HEK293 (cell line): ENCODE data around the gene CPLX3.

Source experiments
- CTCF ChIA-PET: fragments of 350-600 bp; formaldehyde crosslinking; extraction: SDS; loops from one replicate; lab custom pipeline; 2021; ENCODE audit warnings: antibody characterized with exemption; lab: Yijun Ruan, JAX
- POLR2A ChIA-PET: fragments of 300-600 bp; formaldehyde crosslinking; extraction: SDS; loops from one replicate; lab custom pipeline; 2020; ENCODE audit warnings: antibody characterized with exemption, inconsistent platforms; lab: Yijun Ruan, JAX
- H3K27ac ChIP-seq: fragments of 200-500 bp; sonication (Bioruptor generic); 2 replicates; pipeline ENCODE4 v1.5.1; 2014; ENCODE audit warnings: low read depth, low read length, control low read depth, inconsistent platforms; ENCODE audit errors: extremely low read depth
- H3K36me3 ChIP-seq, 2 experiments: fragments of 200-500 bp in 1 of 2; sonication (Bioruptor generic) in 1 of 2; 1 replicate in 1 of 2; 2 replicates in 1 of 2; pipeline ENCODE4 v1.5.1; 2014 to 2017; ENCODE audit warnings: inconsistent platforms in 2 of 2, low read length in 2 of 2; ENCODE audit not compliant: control insufficient read depth in 2 of 2, insufficient read depth in 1 of 2
- H3K4me1 ChIP-seq: fragments of 200-500 bp; sonication (Bioruptor generic); 2 replicates; pipeline ENCODE4 v1.5.1; 2014; ENCODE audit warnings: mild to moderate bottlenecking, low read length, inconsistent platforms; ENCODE audit not compliant: control insufficient read depth, insufficient read depth
- H3K4me3 ChIP-seq: 2 replicates; pipeline ENCODE4 v1.5.1; 2011; ENCODE audit warnings: low read depth, mild to moderate bottlenecking, control low read depth, low read length, moderate library complexity
- H3K9me3 ChIP-seq: fragments of 200-500 bp; sonication (Bioruptor generic); 2 replicates; pipeline ENCODE4 v1.5.1; 2014; ENCODE audit warnings: low read depth, low read length, inconsistent platforms; ENCODE audit not compliant: control insufficient read depth, insufficient read depth
- GLIS1 ChIP-seq: fragments of 450-650 bp; formaldehyde crosslinking; IDR thresholded peaks from 2 replicates; pipeline ENCODE4 v1.5.1; 2016; ENCODE audit warnings: missing biosample characterization, missing genetic modification characterization
- GLIS2 ChIP-seq: fragments of 450-650 bp; formaldehyde crosslinking; IDR thresholded peaks from 2 replicates; pipeline ENCODE4 v1.5.1; 2016; ENCODE audit warnings: missing biosample characterization, missing genetic modification characterization
- KLF8 ChIP-seq: fragments of 450-650 bp; formaldehyde crosslinking; IDR thresholded peaks from 2 replicates; pipeline ENCODE4 v1.5.1; 2016; ENCODE audit warnings: missing biosample characterization, missing genetic modification characterization
- OSR2 ChIP-seq: fragments of 450-650 bp; formaldehyde crosslinking; IDR thresholded peaks from 2 replicates; pipeline ENCODE4 v1.5.1; 2016; ENCODE audit warnings: missing biosample characterization, missing genetic modification characterization
- PATZ1 ChIP-seq: fragments of 450-650 bp; formaldehyde crosslinking; IDR thresholded peaks from 2 replicates; pipeline ENCODE4 v1.5.1; 2016; ENCODE audit warnings: missing biosample characterization, missing genetic modification characterization
- REST ChIP-seq: fragments of 450-650 bp; formaldehyde crosslinking; IDR thresholded peaks from 2 replicates; pipeline ENCODE4 v1.5.1; 2016; ENCODE audit warnings: missing biosample characterization, missing genetic modification characterization
- SP7 ChIP-seq: fragments of 450-650 bp; formaldehyde crosslinking; IDR thresholded peaks from 2 replicates; pipeline ENCODE4 v1.5.1; 2016; ENCODE audit warnings: missing biosample characterization, missing genetic modification characterization
- ZFHX2 ChIP-seq: fragments of 450-650 bp; formaldehyde crosslinking; conservative IDR thresholded peaks from 2 replicates; pipeline ENCODE4 v1.5.1; 2016; ENCODE audit warnings: missing biosample characterization, missing genetic modification characterization
- ZFP69B ChIP-seq: fragments of 450-650 bp; formaldehyde crosslinking; IDR thresholded peaks from 2 replicates; pipeline ENCODE4 v1.5.1; 2016; ENCODE audit warnings: missing biosample characterization, missing genetic modification characterization
- ZIC2 ChIP-seq: fragments of 450-650 bp; formaldehyde crosslinking; IDR thresholded peaks from 2 replicates; pipeline ENCODE4 v1.5.1; 2016; ENCODE audit warnings: missing biosample characterization, missing genetic modification characterization
- ZNF148 ChIP-seq: fragments of 450-650 bp; formaldehyde crosslinking; IDR thresholded peaks from 2 replicates; pipeline ENCODE4 v1.5.0; 2017; ENCODE audit warnings: missing biosample characterization, missing genetic modification characterization, borderline replicate concordance
- ZNF184 ChIP-seq: fragments of 450-650 bp; IDR thresholded peaks from 2 replicates; pipeline ENCODE4 v1.5.1; 2018; ENCODE audit warnings: missing biosample characterization, mild to moderate bottlenecking, missing genetic modification characterization
- ZNF324 ChIP-seq: fragments of 450-650 bp; formaldehyde crosslinking; IDR thresholded peaks from 2 replicates; pipeline ENCODE4 v1.5.1; 2016; ENCODE audit warnings: missing biosample characterization, missing genetic modification characterization
- ZNF394 ChIP-seq: fragments of 450-650 bp; formaldehyde crosslinking; IDR thresholded peaks from 2 replicates; pipeline ENCODE4 v1.5.1; 2016; ENCODE audit warnings: missing biosample characterization, missing genetic modification characterization, mild to moderate bottlenecking, moderate library complexity, borderline replicate concordance
- ZNF585B ChIP-seq: fragments of 450-650 bp; formaldehyde crosslinking; IDR thresholded peaks from 2 replicates; pipeline ENCODE4 v1.5.1; 2016; ENCODE audit warnings: missing biosample characterization, missing genetic modification characterization
- ZNF600 ChIP-seq: fragments of 450-650 bp; formaldehyde crosslinking; IDR thresholded peaks from 2 replicates; pipeline ENCODE4 v1.5.1; 2016; ENCODE audit warnings: missing biosample characterization, missing genetic modification characterization
- ZNF677 ChIP-seq: fragments of 450-650 bp; IDR thresholded peaks from 2 replicates; pipeline ENCODE4 v1.5.0; 2018; ENCODE audit warnings: missing biosample characterization, mild to moderate bottlenecking, missing genetic modification characterization, moderate library complexity
- ZNF792 ChIP-seq: fragments of 450-650 bp; formaldehyde crosslinking; IDR thresholded peaks from 2 replicates; pipeline ENCODE4 v1.5.1; 2016; ENCODE audit warnings: missing biosample characterization, missing genetic modification characterization

Gene CPLX3

GRCh38 chr15:74826364-74826819 is at the start of gene CPLX3:
CPLX3 (plus strand) TSS chr15:74826627; CDS start chr15:74826704, 77 bp downstream.
- no peaks in the 10 kb centered on the region for H3K9me3 ChIP-seq
- TF ChIP-seq ZNF585B (tag by site-specific recombination) = no peak
- 0 out of 2 replicates have a peak, but pooled peaks have one; percentile 3 for TF ChIP-seq ZFHX2 (tag by site-specific recombination)
- no peak for TF ChIP-seq ZNF792
- peak; percentile 83 for TF ChIP-seq REST
- no peaks in the 10 kb centered on the region for H3K36me3 ChIP-seq
- no peak within 1 kb of the TSS for H3K4me3 ChIP-seq
- 0 out of 2 replicates have a peak, but pooled peaks cover 2% of the 10 kb centered on the region for H3K4me1 ChIP-seq
- H3K27ac ChIP-seq = no peak within 1 kb of the TSS
- ChIA-PET CTCF (interaction anchor here (0.6 to 8.3 kb wide), 6 partner anchors 9 to 205 kb away, joined by 3 to 63 read pairs (median 4); partner anchors contain the start of gene ULK3), POLR2A (no interaction called here)

GRCh38 chr15:74776821-74777768 is 49.3 kb upstream of the CPLX3 start:
- Histone ChIP-seq H3K9me3 (no peaks in the 10 kb centered on the region), H3K4me1 (peaks cover 15% of the 10 kb centered on the region), H3K36me3 (no peaks in the 10 kb centered on the region), H3K4me3 (no peak overlapping the region)
- POLR2A ChIA-PET = interaction anchor here (0.9 to 1.7 kb wide), 5 partner anchors 10 to 180 kb away, joined by 3 to 6 read pairs (median 4); partner anchors contain the start of gene RPP25
- TF ChIP-seq KLF8 (tag by site-specific recombination) (no peak), SP7 (tag by site-specific recombination) (peak; percentile 41), OSR2 (tag by site-specific recombination) (peak; percentile 54), ZNF677 (tag by site-specific recombination) (0 out of 2 replicates have a peak, but pooled peaks have one; percentile 57), ZNF324 (tag by site-specific recombination) (no peak), ZIC2 (tag by site-specific recombination) (peak; percentile 41), GLIS2 (peak; percentile 48; the same call in 1 of the 2 replicates), GLIS1 (tag by site-specific recombination) (peak; percentile 78), REST (peak; percentile 70), ZFP69B (tag by site-specific recombination) (no peak), PATZ1 (tag by site-specific recombination) (0 out of 2 replicates have a peak, but pooled peaks have one; percentile 23), ZNF600 (tag by site-specific recombination) (no peak), ZNF184 (tag by site-specific recombination) (peak; percentile 34; the same call in 1 of the 2 replicates), ZNF394 (0 out of 2 replicates have a peak, but pooled peaks have one; percentile 16), ZNF148 (0 out of 2 replicates have a peak, but pooled peaks have one; percentile 20)
- TF ChIP-seq, all 188 proteins: peak for 11
- CTCF ChIA-PET = interaction anchor here (0.5 to 25.7 kb wide), 13 partner anchors 2 to 722 kb away, joined by 3 to 649 read pairs (median 4); partner anchors contain the start of gene CSK
- H3K27ac ChIP-seq = no peak overlapping the region
